GM12875 (cell line): ENCODE measurements around the gene CIAO3.

Source experiments
- H3K4me3 ChIP-seq: one replicate; pipeline ENCODE4 v1.5.1; 2011; ENCODE audit warnings: low read depth, low read length, control low read depth
- TF ChIP-seq, protein P1 (sequence below): IDR thresholded peaks from 2 replicates; pipeline ENCODE4 v1.5.1; 2011; ENCODE audit warnings: low read depth, mild to moderate bottlenecking, control low read depth, inconsistent platforms, low read length, moderate library complexity, borderline replicate concordance; ENCODE audit not compliant: insufficient read depth

CIAO3 gene

DNA sequence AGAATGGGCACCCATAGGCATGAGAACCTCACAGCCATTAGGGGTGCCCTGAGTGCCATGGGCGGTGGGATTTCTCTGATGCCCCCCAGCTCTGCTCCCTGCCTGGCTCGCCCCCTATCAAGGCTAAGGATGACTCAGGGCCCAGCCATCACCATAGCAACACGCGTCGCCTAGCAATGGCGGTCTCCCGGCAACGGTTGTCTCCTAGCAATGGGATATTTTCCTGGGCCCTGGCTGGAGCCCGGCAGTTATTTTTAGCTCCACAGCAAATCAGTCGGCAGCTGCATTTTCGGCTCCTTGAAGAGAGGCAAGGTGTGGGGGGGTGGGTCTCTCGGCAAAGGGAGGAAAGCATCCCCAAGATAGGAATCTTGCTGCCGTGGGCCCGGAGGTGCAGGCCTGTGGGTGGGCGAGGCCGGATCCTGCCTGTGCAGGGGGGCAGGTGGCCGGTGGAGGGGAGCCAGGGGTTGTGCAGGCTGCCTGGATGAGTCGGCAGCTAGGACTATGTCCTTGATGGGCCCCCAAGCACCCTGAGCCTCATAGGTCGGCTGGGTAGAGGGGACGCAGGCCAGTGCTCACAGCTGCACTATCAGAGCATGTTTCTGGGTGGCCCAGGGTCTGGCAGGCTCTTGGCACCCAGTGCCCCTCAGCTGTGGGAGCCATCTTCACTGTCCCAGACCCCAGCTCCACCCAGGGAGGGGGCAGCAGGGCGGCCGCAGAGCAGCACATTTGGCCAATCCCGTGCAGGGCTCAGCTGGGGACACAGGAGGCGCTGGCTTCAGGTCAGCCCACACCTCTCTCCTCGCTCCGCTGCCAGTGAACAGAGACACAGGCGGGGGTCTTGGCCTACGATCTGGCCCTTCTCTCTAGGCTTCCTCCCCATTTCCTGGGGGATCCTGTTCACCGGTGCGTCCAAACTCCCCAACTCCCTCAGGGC, 31.0 kb downstream of the CIAO3 start:
- TF ChIP-seq, protein P1, sequence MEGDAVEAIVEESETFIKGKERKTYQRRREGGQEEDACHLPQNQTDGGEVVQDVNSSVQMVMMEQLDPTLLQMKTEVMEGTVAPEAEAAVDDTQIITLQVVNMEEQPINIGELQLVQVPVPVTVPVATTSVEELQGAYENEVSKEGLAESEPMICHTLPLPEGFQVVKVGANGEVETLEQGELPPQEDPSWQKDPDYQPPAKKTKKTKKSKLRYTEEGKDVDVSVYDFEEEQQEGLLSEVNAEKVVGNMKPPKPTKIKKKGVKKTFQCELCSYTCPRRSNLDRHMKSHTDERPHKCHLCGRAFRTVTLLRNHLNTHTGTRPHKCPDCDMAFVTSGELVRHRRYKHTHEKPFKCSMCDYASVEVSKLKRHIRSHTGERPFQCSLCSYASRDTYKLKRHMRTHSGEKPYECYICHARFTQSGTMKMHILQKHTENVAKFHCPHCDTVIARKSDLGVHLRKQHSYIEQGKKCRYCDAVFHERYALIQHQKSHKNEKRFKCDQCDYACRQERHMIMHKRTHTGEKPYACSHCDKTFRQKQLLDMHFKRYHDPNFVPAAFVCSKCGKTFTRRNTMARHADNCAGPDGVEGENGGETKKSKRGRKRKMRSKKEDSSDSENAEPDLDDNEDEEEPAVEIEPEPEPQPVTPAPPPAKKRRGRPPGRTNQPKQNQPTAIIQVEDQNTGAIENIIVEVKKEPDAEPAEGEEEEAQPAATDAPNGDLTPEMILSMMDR: no peak
- no peak overlapping the region for H3K4me3 ChIP-seq

DNA sequence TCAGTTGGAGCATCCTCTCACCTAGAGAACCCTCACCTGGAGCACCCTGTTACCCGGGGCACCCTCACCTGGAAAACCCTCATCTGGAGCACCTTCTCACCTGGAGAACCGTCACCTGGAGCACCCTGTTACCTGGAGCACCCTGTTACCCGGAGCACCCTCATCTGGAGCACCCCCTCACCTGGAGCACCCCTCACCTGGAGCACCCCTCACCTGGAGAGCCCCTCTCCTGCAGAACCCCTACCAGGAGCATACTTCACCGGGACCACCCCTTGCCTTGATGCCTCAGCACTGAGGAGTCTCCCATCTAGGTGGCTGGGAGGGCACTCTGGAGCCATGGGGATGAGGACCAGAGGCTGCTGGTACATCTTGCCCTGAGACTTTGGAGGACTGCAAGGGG, 31.8 kb downstream of the CIAO3 start:
- TF ChIP-seq, protein P1: no peak
- no peak overlapping the region for H3K4me3 ChIP-seq

DNA sequence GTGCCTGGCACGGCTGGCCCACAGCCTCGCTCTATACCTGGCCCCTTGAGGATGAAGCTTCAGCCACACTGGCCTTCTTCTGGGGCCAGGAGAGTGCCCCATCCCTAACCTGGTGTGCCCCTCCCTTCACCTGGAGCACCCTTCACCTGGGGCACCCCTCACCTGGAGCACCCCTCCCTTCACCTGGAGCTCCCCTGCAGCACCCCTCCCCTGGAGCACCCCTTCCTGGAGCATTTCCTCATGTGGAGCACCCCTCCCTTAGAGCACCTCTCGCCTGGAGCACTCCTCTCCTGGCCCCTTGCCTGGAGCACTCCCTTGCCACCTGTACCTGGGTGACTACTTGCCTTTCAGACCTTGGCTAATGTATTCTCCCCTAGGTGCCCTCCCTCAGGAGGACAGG, 32.8 kb downstream of the CIAO3 start:
- TF ChIP-seq, protein P1: no peak
- no peak overlapping the region for H3K4me3 ChIP-seq

DNA sequence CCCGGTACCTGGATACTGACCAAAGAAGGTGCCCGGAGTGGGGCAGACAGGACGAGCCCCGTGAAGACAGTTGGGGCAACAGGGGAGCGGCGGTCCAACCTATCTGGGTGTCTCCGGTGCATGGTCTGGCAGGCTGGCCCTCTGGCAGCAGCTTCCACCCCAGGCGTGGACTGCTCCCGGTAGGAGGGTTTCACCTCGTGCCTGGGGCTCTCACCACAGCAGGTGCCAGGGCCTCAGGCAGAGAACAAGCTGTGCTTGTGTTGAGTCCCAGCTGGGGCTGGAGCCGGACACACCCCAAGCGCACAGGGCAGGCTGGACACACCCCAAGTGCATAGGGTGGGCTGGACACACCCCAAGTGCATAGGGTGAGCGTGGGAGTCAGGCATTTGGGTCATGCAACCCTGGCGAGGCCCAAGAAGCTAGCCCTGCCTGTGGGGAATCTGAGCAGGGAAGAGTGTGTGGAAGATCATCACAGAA, 33.7 kb downstream of the CIAO3 start:
- no peak overlapping the region for H3K4me3 ChIP-seq
- TF ChIP-seq, protein P1: no peak

DNA sequence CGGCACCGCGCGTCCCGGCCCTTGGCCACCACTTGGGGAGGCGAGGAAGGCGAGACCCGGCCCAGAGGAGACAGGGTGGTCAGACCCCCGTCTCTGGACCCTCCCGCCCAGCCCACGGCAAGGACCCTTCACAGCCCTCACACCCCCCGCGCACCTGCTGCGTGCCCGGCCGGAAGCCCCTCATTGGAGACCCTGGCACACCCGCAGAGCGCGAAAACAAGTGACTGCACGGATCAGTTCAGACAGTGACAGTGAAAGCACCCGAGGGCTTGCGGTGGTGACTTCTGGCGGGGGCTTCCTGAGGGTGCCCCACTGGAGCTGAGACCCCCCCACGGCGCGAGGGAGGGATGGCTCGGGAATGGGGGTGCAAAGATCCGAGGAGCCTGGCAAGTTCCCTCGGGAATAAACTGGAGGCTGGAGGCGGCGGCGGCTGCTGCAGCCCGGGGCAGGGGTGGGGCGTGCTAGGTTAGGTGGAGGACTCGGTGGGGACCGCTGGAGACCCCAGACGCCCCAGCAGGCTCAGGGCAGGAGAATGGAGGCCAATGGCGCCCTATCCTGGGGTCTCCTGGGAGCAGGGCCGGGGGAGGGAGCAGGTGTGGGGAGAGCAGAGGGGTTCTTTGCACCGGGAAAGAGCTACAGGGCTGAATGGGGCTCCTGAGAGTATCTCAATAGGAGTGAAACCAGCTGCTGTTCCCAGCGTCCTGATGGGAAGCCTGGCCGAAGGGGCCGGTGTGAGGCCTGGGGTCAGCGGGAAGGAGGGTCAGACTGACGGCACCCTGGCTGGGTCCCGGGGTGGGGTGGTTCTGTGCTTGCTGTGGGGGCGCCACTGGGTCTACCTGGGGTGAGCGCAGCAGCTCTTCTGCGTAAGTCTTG, 34.4 kb downstream of the CIAO3 start:
- TF ChIP-seq, protein P1: no peak
- H3K4me3 ChIP-seq: no peak overlapping the region

DNA sequence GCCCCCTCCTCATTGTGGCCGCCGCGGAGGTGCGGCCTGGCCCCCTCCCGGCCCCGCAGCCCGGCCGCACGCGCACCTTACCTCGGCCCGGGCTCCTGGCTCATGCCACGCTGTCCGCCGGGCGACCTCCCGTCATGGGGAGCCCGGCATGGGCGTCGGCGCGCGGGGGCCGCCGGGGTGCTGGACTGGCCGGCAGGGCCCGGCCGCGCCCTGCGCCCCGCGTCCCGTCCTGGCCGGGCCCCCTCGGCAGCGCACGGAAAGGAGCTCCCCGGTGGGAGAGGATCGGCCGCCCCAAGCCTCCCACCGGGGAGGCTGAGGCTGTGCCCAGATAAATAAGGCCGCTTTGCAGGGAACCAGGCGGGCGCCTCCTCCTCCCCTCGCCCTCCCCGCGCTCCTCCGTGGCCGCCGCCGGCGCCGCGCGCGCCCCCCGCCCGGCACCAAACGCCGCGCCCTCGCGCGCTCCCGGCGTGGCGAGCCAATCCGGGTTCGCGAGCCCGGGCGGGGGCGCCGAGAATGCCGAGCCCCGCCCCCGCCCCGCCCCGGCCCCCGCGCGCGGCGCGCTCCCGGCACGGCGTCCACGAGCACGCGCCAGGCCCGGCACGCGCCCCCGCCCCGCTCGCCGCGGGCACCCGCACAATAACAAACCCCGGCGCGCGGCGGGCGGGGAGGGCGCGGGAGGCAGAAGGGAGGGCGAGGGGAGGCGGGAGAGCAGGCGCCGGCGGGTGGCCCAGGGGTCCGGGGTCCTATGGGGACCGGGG, 35.2 kb downstream of the CIAO3 start, which contains the start of gene FBXL16:
FBXL16 (minus strand) TSS at position 371 of the 758 bp plus-strand sequence. CDS start 8,396 bp downstream, outside the sequence.
- TF ChIP-seq, protein P1: no peak
- H3K4me3 ChIP-seq: no peak within 1 kb of the TSS
